NCI-H1417 (cell line): ENCODE data around the gene ERFL.
"Not testable (repeated sequence)": the region's sequence is repeated elsewhere in the genome, so short reads cannot be mapped to it uniquely, and the experiment has no call there.

ENCODE experiments used
- DNase-seq, 3 experiments: peaks; one replicate each; lab custom pipeline; 2025; lab: John Stamatoyannopoulos, UW

Gene ERFL

GRCh38 chr19:41926763-41927496 is 1.3 kb downstream of the ERFL start:
- DNase-seq: no peak

GRCh38 chr19:41926028-41926762 is 2.1 kb downstream of the ERFL start:
- peak in 1 of 3 experiments; percentile 5 for DNase-seq

- peak in 1 of 3 experiments; percentile 27 for DNase-seq
These were observed 2.8 kb downstream of the ERFL start for GRCh38 chr19:41925208-41926003.

GRCh38 chr19:41924151-41925145 is 3.8 kb downstream of the ERFL start:
- peak in 2 of 3 experiments; percentile 31 to 59 for DNase-seq

GRCh38 chr19:41923045-41923788 is 5.0 kb downstream of the ERFL start:
- DNase-seq: no peak

- DNase-seq: no peak
These were observed 5.7 kb downstream of the ERFL start for GRCh38 chr19:41922585-41922984.

GRCh38 chr19:41921577-41922576 is 6.4 kb downstream of the ERFL start:
- DNase-seq: no peak

GRCh38 chr19:41920882-41921576 is 7.2 kb downstream of the ERFL start:
- no peak for DNase-seq

- DNase-seq: no peak
These were observed 8.1 kb downstream of the ERFL start for GRCh38 chr19:41919948-41920712.

- DNase-seq: no peak
These were observed 9.5 kb downstream of the ERFL start for GRCh38 chr19:41918653-41919244.

GRCh38 chr19:41918095-41918494 is 10.2 kb downstream of the ERFL start:
- DNase-seq: no peak

- no peak for DNase-seq
These were observed 10.6 kb downstream of the ERFL start for GRCh38 chr19:41917676-41918075.

- no peak for DNase-seq
These were observed 12.4 kb downstream of the ERFL start for GRCh38 chr19:41915776-41916414.

GRCh38 chr19:41915021-41915775 is 13.1 kb downstream of the ERFL start:
- DNase-seq: no peak

GRCh38 chr19:41914424-41914834 is 13.8 kb downstream of the ERFL start:
- DNase-seq: not testable (repeated sequence)
